Activated CD8-positive, alpha-beta memory T cell treated with anti-CD3 and anti-CD28 coated beads for 24 hours (primary cell): ENCODE measurements around the gene ASB7.

ENCODE experiments used
- DNase-seq: peaks from one replicate; pipeline ENCODE4 v3.0.0-alpha.2; 2020

The ASB7 gene

GRCh38 chr15:100601163-100601562 lies 1.2 kb upstream of the ASB7 start:
- DNase-seq, result no peak

GRCh38 chr15:100601617-100602063 lies 749 bp upstream of the ASB7 start:
- no peak for DNase-seq

- DNase-seq, result no peak
Observed at GRCh38 chr15:100602823-100603393, 519 bp downstream of the ASB7 start.

- no peak for DNase-seq
Observed at GRCh38 chr15:100612539-100612938, 10.2 kb downstream of the ASB7 start.

- DNase-seq, result no peak
Observed at GRCh38 chr15:100613208-100613607, 10.8 kb downstream of the ASB7 start.

- DNase-seq, result no peak
Observed at GRCh38 chr15:100614336-100614735, 11.9 kb downstream of the ASB7 start.

GRCh38 chr15:100614918-100615317 lies 12.5 kb downstream of the ASB7 start:
- no peak for DNase-seq

GRCh38 chr15:100615801-100616200 lies 13.4 kb downstream of the ASB7 start:
- DNase-seq, result no peak

GRCh38 chr15:100616700-100617099 lies 14.3 kb downstream of the ASB7 start:
- DNase-seq, result no peak

- no peak for DNase-seq
Observed at GRCh38 chr15:100623301-100623700, 20.9 kb downstream of the ASB7 start.

GRCh38 chr15:100627789-100628395 lies 25.5 kb downstream of the ASB7 start:
- peak; percentile 78 for DNase-seq

GRCh38 chr15:100628746-100629145 lies 26.4 kb downstream of the ASB7 start:
- DNase-seq, result no peak

GRCh38 chr15:100631831-100632230 lies 29.4 kb downstream of the ASB7 start:
- DNase-seq, result no peak

- no peak for DNase-seq
Observed at GRCh38 chr15:100633763-100634075, 31.3 kb downstream of the ASB7 start.

- no peak for DNase-seq
Observed at GRCh38 chr15:100635406-100636071, 33.1 kb downstream of the ASB7 start.

- DNase-seq, result no peak
Observed at GRCh38 chr15:100638177-100638730, 35.9 kb downstream of the ASB7 start.

GRCh38 chr15:100642213-100642949 lies 40.0 kb downstream of the ASB7 start:
- DNase-seq, result no peak

GRCh38 chr15:100642950-100643338 lies 40.6 kb downstream of the ASB7 start:
- DNase-seq, result no peak

- no peak for DNase-seq
Observed at GRCh38 chr15:100645671-100646070, 43.3 kb downstream of the ASB7 start.

GRCh38 chr15:100648951-100649350 lies 46.6 kb downstream of the ASB7 start:
- no peak for DNase-seq

- DNase-seq, result no peak
Observed at GRCh38 chr15:100650685-100651084, 48.3 kb downstream of the ASB7 start.

- DNase-seq, result no peak
Observed at GRCh38 chr15:100651253-100651652, 48.9 kb downstream of the ASB7 start.

- no peak for DNase-seq
Observed at GRCh38 chr15:100652116-100652515, 49.7 kb downstream of the ASB7 start.

- no peak for DNase-seq
Observed at GRCh38 chr15:100653608-100654007, 51.2 kb downstream of the ASB7 start.
